GM12878 (cell line): ENCODE results near the gene ZNF469.

Source experiments
- BHLHE40 ChIP-seq, 2 experiments: fragments of 450-650 bp in 1 of 2; IDR thresholded peaks; 2 replicates each; pipeline ENCODE4 v1.6.1; 2011 to 2017; ENCODE audit warnings: low read depth in 2 of 2, borderline replicate concordance in 1 of 2, improper control_type of control experiment in 1 of 2, low read length in 1 of 2, mild to moderate bottlenecking in 1 of 2
- CBFB ChIP-seq: IDR thresholded peaks from 2 replicates; pipeline ENCODE4 v1.6.1; 2016; ENCODE audit warnings: antibody characterized with exemption, low read depth
- CBX5 ChIP-seq: sonication (generic); IDR thresholded peaks from 2 replicates; pipeline ENCODE4 v1.6.1; 2016; ENCODE audit warnings: low read depth, moderate library complexity, mild to moderate bottlenecking, inconsistent platforms
- EZH2 ChIP-seq: IDR thresholded peaks from 2 replicates; pipeline ENCODE4 v1.6.1; 2012; ENCODE audit warnings: low read depth, mild to moderate bottlenecking, control low read depth, inconsistent platforms, low read length, borderline replicate concordance; ENCODE audit not compliant: control insufficient read depth
- HDAC2 ChIP-seq: fragments of 200-600 bp; sonication (generic); IDR thresholded peaks from 2 replicates; pipeline ENCODE4 v1.6.1; 2017
- KDM1A ChIP-seq: fragments of 200-600 bp; sonication (generic); IDR thresholded peaks from 2 replicates; pipeline ENCODE4 v1.6.1; 2016; ENCODE audit warnings: borderline replicate concordance
- RAD21 ChIP-seq: IDR thresholded peaks from 2 replicates; pipeline ENCODE4 v1.6.1; 2011; ENCODE audit warnings: mild to moderate bottlenecking, low read depth, low read length, moderate library complexity; ENCODE audit not compliant: insufficient read depth
- RFX5 ChIP-seq: IDR thresholded peaks from 2 replicates; pipeline ENCODE4 v1.6.1; 2011; ENCODE audit warnings: low read depth, low read length, improper control_type of control experiment
- YY1 ChIP-seq: IDR thresholded peaks from 2 replicates; pipeline ENCODE4 v1.6.1; 2011; ENCODE audit warnings: low read depth, mild to moderate bottlenecking, low read length
- TF ChIP-seq, protein P1 (sequence below): fragments of 150-350 bp; IDR thresholded peaks from 2 replicates; pipeline ENCODE4 v1.6.1; 2014; ENCODE audit warnings: mild to moderate bottlenecking, low read depth, low read length
- TF ChIP-seq, protein P2 (sequence below): IDR thresholded peaks from 2 replicates; pipeline ENCODE4 v1.6.1; 2011; ENCODE audit warnings: borderline replicate concordance, low read depth, mild to moderate bottlenecking, moderate library complexity, mixed read lengths, low read length; ENCODE audit not compliant: insufficient read depth; ENCODE audit errors: extremely low read length

GRCh38 chr16:88392616-88393015 is 9.9 kb downstream of the ZNF469 start:
- TF ChIP-seq RAD21 (no peak), RFX5 (no peak), KDM1A (no peak), CBX5 (no peak), BHLHE40 (IDR thresholded peaks at IDR 0.05; ENCODE audit: borderline replicate concordance in 1 of 2, low read depth in 2 of 2, low read length in 1 of 2) (no peak), CBFB (no peak), YY1 (no peak), EZH2 (no peak), HDAC2 (no peak)
- TF ChIP-seq, protein P1, sequence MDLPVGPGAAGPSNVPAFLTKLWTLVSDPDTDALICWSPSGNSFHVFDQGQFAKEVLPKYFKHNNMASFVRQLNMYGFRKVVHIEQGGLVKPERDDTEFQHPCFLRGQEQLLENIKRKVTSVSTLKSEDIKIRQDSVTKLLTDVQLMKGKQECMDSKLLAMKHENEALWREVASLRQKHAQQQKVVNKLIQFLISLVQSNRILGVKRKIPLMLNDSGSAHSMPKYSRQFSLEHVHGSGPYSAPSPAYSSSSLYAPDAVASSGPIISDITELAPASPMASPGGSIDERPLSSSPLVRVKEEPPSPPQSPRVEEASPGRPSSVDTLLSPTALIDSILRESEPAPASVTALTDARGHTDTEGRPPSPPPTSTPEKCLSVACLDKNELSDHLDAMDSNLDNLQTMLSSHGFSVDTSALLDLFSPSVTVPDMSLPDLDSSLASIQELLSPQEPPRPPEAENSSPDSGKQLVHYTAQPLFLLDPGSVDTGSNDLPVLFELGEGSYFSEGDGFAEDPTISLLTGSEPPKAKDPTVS = no peak
- TF ChIP-seq, protein P2, sequence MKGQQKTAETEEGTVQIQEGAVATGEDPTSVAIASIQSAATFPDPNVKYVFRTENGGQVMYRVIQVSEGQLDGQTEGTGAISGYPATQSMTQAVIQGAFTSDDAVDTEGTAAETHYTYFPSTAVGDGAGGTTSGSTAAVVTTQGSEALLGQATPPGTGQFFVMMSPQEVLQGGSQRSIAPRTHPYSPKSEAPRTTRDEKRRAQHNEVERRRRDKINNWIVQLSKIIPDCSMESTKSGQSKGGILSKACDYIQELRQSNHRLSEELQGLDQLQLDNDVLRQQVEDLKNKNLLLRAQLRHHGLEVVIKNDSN = no peak
